GM21717 (cell line): ENCODE measurements around the gene ROR2.
"Not testable (repeated sequence)": the region's sequence is repeated elsewhere in the genome, so short reads cannot be mapped to it uniquely, and the experiment has no call there.

Experiments
- ATAC-seq: cut with Tn5 transposase; IDR thresholded peaks from one replicate; pipeline ENCODE4 v1.9.1; 2021; ENCODE audit warnings: mild to moderate bottlenecking, moderate library complexity; ENCODE audit not compliant: unreplicated experiment

The ROR2 gene

DNA sequence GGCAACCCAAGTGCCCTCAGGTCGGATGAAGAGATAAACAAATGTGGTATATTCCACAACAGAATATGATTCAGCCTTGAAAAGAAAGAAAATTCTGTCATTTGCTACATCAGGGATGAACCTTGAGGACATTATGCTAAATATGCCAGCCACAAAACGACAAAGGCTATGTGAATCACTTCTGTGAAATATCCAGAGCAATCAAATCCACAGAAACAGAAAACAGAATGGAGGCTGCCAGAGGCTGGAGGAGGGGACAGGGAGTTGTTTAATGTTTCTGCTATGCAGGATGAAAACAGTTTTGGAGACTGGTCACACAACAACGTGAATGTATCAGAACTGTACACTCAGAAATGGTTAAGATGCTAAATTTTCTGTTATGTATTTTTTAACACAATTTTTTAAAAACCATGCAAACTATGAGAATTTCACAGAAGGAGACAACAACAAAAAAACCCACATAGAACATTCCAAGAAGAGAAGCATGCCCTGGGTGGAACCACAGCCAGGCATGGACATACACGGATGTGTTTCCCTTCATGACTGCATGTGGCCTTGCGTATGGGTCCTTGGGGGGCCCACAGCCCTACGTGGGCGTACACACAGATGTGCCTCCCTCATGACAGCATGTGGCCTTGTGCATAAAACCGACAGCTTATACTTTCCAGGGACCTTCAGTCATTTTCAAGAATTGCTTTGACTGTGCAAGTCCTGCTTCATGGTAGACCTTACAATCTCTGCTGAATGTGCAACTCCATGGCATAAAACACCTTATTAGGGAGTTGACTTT, 146.7 kb downstream of the ROR2 start:
- no peak for ATAC-seq

DNA sequence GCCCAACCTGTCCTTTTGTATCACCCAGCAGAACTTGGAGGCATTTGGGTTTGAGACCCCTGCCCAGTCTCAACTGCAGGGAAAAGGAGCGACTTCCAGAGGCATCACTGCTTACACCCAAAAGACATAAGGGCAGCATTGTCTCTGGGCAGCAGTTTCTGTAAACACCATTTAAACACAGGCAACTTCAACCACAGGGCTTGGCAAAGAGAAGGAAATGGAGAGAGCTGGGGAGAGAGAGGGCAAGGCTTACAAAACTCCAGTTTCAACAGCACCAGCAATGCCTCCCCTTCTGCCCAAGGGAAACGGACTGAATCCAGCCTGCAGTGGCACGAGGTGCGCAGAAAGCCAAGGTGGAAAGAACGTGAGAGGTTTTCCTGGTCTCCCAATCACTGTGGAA, 147.6 kb downstream of the ROR2 start:
- no peak for ATAC-seq

- no peak for ATAC-seq
Measured at GRCh38 chr9:91800473-91801030, 149.5 kb downstream of the ROR2 start.

- ATAC-seq, result no peak
Measured at GRCh38 chr9:91799113-91799744, 150.8 kb downstream of the ROR2 start.

DNA sequence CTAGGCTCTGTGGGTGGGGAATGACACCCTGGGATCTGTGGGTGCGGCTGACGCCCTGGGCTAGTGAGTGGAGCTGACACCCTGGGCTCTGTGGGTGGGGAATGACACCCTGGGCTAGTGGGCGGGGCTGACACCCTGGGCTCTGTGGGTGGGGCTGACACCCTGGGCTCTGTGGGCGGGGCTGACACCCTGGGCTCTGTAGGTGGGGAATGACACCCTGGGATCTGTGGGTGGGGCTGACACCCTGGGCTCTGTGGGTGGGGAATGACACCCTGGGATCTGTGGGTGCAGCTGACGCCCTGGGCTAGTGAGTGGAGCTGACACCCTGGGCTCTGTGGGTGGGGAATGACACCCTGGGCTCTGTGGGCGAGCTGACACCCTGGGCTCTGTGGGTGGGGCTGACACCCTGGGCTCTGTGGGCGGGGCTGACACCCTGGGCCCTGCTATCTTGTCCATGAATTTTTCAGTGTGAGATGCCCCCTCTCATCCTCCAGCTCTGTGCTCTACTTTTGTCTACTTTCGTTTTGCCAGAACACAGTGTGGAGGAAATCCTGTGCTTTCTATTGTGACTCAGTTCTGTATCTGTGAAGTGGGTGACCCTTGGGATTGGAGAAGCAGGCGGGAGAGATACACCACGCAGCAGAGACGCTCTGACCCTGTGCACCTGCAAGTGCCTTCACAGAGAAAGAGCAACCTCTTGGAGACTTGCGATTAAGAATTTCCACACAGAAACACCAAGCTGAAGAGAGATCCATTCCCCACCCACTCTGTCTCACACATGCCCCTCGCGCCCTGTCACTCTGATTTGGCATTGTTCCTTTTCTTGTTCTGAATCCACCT, 151.5 kb downstream of the ROR2 start:
- ATAC-seq, result not testable (repeated sequence)

DNA sequence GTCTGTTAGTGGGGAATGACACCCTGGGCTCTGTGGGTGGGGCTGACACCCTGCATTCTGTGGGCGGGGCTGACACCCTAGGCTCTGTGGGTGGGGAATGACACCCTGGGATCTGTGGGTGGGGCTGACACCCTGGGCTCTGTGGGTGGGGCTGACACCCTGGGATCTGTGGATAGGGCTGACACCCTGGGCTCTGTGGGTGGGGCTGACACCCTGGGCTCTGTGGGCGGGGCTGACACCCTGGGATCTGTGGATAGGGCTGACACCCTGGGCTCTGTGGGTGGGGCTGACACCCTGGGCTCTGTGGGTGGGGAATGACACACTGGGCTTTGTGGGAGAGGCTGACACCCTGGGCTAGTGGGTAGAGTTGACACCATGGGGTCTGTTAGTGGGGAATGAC, 152.5 kb downstream of the ROR2 start:
- ATAC-seq, result not testable (repeated sequence)

GRCh38 chr9:91796516-91796915, 153.5 kb downstream of the ROR2 start:
- not testable (repeated sequence) for ATAC-seq

DNA sequence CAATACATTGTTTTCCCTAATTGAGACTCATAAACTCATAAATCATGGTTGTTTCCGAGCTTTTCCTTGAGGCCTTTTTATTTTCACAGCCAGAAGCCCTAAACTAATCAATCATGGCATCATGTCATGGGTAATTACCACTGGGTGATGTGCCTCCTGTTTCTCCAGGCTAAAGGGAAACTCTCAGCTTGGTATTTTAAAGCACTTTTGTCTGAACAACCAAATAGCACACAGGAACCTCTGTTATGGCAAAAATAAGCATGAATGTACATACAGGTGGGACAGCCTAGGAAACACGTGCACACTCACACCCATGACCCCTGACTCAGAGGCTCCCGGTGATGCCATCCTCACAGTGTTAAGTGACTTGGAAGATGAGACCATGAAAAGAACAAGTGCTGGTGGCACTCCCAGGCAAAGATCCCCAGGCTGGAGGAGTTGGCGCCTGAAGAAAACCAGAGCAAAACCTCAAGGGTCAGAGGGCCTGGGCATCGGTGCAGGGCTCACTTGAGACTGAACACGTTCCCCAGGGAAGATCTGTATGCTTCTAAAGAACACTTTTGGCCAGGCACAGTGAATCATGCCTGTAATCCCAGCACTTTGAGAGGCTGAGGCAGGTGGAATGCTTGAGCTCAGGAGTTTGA, 154.3 kb downstream of the ROR2 start:
- no peak for ATAC-seq

GRCh38 chr9:91793371-91793770, 156.7 kb downstream of the ROR2 start:
- ATAC-seq, result not testable (repeated sequence)

GRCh38 chr9:91790917-91791316, 159.1 kb downstream of the ROR2 start:
- no peak for ATAC-seq

- no peak for ATAC-seq
Measured at GRCh38 chr9:91789941-91790340, 160.1 kb downstream of the ROR2 start.

DNA sequence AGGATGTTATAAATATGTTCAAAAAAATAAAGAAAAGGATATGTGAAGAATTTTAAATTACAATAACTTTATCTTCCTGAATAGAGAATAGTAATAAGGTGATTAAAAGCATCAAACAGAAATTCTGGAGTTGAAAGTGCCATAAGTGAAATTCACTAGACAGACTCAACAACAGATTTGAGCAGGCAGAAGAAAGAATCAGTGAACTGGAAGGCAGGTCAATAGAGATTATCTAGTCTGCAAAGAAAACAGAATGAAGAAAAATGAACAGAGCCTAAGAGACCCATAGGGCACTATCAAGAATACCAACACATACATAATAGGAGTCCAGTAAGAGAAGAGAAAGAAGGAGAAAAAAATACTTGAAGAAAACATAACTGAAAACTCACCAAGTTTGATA, 162.1 kb downstream of the ROR2 start:
- no peak for ATAC-seq

GRCh38 chr9:91786132-91786896, 163.7 kb downstream of the ROR2 start:
- ATAC-seq, result no peak

- no peak for ATAC-seq
Measured at GRCh38 chr9:91785447-91785842, 164.6 kb downstream of the ROR2 start.

GRCh38 chr9:91784673-91785446, 165.2 kb downstream of the ROR2 start:
- no peak for ATAC-seq

GRCh38 chr9:91783876-91784672, 166.0 kb downstream of the ROR2 start:
- no peak for ATAC-seq

- ATAC-seq, result no peak
Measured at GRCh38 chr9:91783411-91783810, 166.6 kb downstream of the ROR2 start.

DNA sequence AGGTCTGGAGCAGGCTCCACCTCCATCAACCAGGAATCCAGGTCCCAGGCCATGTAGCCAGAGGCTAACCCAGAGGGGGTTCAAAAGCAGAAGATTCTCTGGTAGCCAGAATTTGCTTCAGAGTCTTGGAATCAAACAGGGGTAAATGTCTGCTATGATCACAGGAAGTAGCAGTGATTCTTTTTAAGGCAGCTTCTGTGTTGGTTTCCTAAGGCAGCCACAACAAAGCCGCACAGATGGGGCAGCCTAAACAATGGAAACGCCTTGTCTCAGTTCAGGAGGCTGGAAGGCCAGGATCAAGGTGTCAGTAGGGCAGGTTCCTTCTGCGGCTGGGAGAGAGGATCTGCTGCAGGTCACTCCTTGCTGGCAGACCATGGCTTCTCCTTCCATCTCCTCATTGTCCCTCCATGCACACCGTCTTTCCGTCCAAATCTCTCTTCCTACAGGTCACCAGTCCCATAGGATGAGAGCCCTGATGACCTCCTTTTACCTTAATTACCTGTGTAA, 167.3 kb downstream of the ROR2 start:
- no peak for ATAC-seq
